WTC11 (cell line): Measurements from ENCODE around the gene INPP4B.

Experiments
- NFYB ChIP-seq: sonication (generic); formaldehyde crosslinking; conservative IDR thresholded peaks from 2 replicates; pipeline ENCODE4 v1.8.0; 2022; ENCODE audit warnings: low read depth, missing genetic modification reagents
- NR2C2 ChIP-seq: sonication (generic); formaldehyde crosslinking; IDR thresholded peaks from 2 replicates; pipeline ENCODE4 v1.8.0; 2022; ENCODE audit warnings: mild to moderate bottlenecking, missing genetic modification reagents
- OVOL2 ChIP-seq: fragments of 250-450 bp; sonication (Bioruptor Pico); IDR thresholded peaks from 2 replicates; pipeline ENCODE4 v1.9.0; 2021; ENCODE audit warnings: mild to moderate bottlenecking, borderline replicate concordance
- ZNF317 ChIP-seq: sonication (generic); formaldehyde crosslinking; IDR thresholded peaks from 2 replicates; pipeline ENCODE4 v1.8.1; 2023; ENCODE audit warnings: low read depth, mild to moderate bottlenecking, moderate library complexity, missing genetic modification reagents, borderline replicate concordance
- TF ChIP-seq, protein P1 (sequence below): fragments of 200-600 bp; IDR thresholded peaks from 2 replicates; pipeline ENCODE4 v1.8.0; 2022; ENCODE audit warnings: antibody characterized with exemption
- TF ChIP-seq, protein P2 (sequence below): sonication (generic); formaldehyde crosslinking; IDR thresholded peaks from 2 replicates; pipeline ENCODE4 v1.8.1; 2023; ENCODE audit warnings: mild to moderate bottlenecking, missing genetic modification reagents, moderate library complexity
- TF ChIP-seq, protein P3 (sequence below): sonication (generic); formaldehyde crosslinking; IDR thresholded peaks from 2 replicates; pipeline ENCODE4 v1.8.0; 2022; ENCODE audit warnings: missing genetic modification reagents
- TF ChIP-seq, protein P4 (sequence below): sonication (generic); formaldehyde crosslinking; IDR thresholded peaks from 2 replicates; pipeline ENCODE4 v1.8.1; 2023; ENCODE audit warnings: mild to moderate bottlenecking, missing genetic modification reagents, moderate library complexity
- TF ChIP-seq, protein P5 (sequence below): sonication (generic); formaldehyde crosslinking; IDR thresholded peaks from 2 replicates; pipeline ENCODE4 v1.8.1; 2022; ENCODE audit warnings: low read depth, mild to moderate bottlenecking, moderate library complexity, missing genetic modification reagents, borderline replicate concordance

DNA sequence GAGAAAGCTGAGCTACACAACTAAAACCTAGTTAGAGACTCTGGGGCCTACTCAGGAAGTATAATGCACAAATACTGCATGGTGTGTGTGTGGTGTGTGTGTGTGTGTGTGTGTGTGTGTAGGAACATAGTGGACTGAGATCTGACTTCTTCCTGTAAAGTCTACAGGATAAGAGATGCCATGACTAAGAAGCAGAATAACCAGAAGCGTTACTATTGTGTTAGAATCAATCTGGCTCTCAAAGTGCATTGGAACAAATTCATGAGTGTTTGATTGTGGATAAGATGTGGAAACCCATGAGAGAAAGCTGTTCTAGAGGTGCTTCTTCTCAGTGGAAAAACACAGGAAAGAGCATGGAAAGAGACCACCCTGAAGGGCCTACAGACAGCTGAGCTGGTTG, 302.1 kb downstream of the INPP4B start:
- TF ChIP-seq, protein P1, sequence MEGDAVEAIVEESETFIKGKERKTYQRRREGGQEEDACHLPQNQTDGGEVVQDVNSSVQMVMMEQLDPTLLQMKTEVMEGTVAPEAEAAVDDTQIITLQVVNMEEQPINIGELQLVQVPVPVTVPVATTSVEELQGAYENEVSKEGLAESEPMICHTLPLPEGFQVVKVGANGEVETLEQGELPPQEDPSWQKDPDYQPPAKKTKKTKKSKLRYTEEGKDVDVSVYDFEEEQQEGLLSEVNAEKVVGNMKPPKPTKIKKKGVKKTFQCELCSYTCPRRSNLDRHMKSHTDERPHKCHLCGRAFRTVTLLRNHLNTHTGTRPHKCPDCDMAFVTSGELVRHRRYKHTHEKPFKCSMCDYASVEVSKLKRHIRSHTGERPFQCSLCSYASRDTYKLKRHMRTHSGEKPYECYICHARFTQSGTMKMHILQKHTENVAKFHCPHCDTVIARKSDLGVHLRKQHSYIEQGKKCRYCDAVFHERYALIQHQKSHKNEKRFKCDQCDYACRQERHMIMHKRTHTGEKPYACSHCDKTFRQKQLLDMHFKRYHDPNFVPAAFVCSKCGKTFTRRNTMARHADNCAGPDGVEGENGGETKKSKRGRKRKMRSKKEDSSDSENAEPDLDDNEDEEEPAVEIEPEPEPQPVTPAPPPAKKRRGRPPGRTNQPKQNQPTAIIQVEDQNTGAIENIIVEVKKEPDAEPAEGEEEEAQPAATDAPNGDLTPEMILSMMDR: no peak
- TF ChIP-seq, protein P2, sequence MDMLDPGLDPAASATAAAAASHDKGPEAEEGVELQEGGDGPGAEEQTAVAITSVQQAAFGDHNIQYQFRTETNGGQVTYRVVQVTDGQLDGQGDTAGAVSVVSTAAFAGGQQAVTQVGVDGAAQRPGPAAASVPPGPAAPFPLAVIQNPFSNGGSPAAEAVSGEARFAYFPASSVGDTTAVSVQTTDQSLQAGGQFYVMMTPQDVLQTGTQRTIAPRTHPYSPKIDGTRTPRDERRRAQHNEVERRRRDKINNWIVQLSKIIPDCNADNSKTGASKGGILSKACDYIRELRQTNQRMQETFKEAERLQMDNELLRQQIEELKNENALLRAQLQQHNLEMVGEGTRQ: no peak
- TF ChIP-seq, protein P3, sequence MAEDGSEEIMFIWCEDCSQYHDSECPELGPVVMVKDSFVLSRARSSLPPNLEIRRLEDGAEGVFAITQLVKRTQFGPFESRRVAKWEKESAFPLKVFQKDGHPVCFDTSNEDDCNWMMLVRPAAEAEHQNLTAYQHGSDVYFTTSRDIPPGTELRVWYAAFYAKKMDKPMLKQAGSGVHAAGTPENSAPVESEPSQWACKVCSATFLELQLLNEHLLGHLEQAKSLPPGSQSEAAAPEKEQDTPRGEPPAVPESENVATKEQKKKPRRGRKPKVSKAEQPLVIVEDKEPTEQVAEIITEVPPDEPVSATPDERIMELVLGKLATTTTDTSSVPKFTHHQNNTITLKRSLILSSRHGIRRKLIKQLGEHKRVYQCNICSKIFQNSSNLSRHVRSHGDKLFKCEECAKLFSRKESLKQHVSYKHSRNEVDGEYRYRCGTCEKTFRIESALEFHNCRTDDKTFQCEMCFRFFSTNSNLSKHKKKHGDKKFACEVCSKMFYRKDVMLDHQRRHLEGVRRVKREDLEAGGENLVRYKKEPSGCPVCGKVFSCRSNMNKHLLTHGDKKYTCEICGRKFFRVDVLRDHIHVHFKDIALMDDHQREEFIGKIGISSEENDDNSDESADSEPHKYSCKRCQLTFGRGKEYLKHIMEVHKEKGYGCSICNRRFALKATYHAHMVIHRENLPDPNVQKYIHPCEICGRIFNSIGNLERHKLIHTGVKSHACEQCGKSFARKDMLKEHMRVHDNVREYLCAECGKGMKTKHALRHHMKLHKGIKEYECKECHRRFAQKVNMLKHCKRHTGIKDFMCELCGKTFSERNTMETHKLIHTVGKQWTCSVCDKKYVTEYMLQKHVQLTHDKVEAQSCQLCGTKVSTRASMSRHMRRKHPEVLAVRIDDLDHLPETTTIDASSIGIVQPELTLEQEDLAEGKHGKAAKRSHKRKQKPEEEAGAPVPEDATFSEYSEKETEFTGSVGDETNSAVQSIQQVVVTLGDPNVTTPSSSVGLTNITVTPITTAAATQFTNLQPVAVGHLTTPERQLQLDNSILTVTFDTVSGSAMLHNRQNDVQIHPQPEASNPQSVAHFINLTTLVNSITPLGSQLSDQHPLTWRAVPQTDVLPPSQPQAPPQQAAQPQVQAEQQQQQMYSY (CRISPR knock-in tag): no peak
- TF ChIP-seq NR2C2 (CRISPR knock-in tag): no peak
- no peak for TF ChIP-seq ZNF317 (CRISPR knock-in tag)
- TF ChIP-seq, protein P4, sequence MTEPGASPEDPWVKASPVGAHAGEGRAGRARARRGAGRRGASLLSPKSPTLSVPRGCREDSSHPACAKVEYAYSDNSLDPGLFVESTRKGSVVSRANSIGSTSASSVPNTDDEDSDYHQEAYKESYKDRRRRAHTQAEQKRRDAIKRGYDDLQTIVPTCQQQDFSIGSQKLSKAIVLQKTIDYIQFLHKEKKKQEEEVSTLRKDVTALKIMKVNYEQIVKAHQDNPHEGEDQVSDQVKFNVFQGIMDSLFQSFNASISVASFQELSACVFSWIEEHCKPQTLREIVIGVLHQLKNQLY (CRISPR knock-in tag): no peak
- no peak for TF ChIP-seq NFYB (CRISPR knock-in tag)
- no peak for TF ChIP-seq OVOL2 (CRISPR knock-in tag)
- TF ChIP-seq, protein P5, sequence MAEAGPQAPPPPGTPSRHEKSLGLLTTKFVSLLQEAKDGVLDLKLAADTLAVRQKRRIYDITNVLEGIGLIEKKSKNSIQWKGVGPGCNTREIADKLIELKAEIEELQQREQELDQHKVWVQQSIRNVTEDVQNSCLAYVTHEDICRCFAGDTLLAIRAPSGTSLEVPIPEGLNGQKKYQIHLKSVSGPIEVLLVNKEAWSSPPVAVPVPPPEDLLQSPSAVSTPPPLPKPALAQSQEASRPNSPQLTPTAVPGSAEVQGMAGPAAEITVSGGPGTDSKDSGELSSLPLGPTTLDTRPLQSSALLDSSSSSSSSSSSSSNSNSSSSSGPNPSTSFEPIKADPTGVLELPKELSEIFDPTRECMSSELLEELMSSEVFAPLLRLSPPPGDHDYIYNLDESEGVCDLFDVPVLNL (CRISPR knock-in tag): no peak
